Stimulated activated naive CD8-positive, alpha-beta T cell treated with anti-CD3 and anti-CD28 coated beads, Interleukin-15, Interleukin-2, amounts not matched to agents 100 U/mL and 50 U/mL, for 24 hours (primary cell): Measurements from ENCODE around the gene HOXB4.
A peak's percentile ranks its signal among the peaks of the same experiment; 100 is the strongest.

Experiments
- ATAC-seq: fragments of 150-1000 bp; cut with Tn5 transposase; one replicate; pipeline ENCODE4 v1.10.0; 2021
- DNase-seq: peaks from one replicate; pipeline ENCODE4 v3.0.0; 2021

The HOXB4 gene

GRCh38 chr17:48601539-48602425 is 23.6 kb upstream of the HOXB4 start:
- no peak for DNase-seq
- ATAC-seq, result no peak

GRCh38 chr17:48601207-48601538 is 23.0 kb upstream of the HOXB4 start:
- no peak for ATAC-seq

DNA sequence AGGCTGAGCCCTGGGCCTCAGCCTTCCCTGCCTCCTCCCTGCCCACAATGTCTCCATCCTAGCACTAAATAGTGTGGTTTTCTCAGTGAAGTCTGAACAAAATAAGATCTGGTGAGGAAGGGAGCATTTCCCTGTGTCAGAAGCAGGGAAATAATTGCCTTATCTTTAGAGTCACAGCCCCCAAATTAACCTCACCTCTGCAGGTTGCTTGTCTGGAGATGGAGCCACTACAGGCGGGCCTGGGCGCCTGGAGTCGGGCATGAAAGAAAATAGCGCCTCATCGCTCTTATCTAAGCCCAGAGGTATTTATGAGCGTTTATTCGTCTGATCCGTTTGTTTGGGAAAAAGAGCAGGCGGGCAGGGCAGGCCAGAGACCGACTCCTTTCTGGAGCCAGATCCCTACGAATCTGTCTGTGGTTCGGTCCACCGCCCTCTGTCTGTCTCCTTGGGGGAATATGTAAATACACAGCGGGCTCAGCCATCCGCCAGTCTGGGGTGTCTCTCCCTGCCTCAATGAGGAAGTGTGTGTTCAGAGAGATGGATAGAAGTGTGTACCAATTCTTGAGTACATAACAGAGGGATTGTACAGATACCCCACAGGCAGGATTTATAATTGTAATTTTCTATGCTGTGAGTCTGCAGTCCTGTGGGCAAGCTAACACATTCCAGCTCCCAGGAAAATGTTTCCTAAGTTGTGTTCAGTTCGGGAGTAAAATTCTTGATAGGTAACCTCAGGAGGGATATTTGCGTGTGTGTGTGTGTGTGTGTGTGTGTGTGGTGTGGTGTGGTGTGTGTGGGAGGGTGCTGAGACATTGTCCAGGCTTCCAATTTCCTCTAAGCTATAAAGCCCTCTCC is 22.3 kb upstream of the HOXB4 start:
- no peak for ATAC-seq
- no peak for DNase-seq

More at GRCh38 chr17:48601207-48601538, 23.0 kb upstream of the HOXB4 start:
- no peak for DNase-seq

DNA sequence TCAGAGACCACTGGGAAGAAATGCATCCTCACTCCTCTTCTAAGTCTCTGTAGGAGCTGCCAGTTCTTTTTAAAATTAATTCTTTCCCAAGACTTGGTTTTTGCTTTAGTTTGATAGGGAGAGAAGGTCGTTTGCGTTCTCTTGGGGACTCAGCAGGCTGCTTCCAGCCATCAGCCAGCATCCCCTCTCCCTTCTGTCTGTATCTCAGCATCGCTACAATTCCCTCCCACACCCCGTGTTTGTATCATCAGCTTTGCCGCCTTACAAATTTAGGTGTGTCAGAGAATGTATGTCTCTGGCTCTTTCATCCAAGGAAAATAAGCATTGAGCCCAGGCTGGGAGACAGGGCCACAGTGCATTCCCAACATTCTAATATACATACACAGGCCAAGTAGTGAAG is 21.2 kb upstream of the HOXB4 start:
- no peak for ATAC-seq
- no peak for DNase-seq

- no peak for ATAC-seq
- no peak for DNase-seq
Observed at GRCh38 chr17:48598736-48599135, 20.6 kb upstream of the HOXB4 start.

DNA sequence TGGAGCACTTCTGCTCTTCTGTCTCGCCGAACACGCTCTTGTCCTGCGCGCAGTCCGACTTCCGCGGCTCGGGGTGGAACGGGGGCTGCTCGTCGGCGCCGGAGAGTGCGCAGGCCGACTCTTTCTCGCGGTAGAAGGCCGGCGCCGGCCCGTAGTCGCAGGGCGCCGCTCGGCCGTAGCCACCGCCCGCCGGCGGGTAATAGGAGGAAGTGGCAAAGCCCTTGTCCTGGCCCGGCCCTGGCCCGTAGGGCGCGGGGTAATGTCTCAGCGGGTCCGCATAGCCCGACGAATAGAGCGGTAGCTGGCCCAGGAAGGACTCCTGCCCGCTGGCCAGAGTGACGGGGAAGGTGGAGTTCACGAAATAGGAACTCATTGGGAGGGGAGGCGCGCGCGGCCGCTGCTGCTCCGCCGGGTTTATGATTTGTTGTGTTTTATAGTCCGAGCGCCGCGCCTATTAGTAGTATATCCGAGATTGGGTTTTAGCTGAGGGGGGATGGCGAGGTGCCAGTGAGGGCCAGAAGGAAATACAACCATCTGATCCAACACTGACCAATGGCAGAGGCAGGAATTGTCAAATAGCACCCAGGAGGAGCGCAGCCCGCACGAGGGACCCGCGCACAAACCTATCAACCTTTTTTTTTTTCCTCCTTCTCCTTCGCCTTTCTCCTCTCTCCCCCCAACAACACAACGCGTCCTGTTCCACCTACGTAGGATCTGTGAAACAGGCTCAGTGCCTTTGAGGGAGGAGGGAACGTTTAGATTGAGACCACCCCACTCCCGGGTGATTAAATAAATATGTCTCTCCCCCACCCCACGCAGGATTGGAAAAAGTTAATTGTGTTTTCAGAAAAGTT is 19.9 kb upstream of the HOXB4 start:
- peak; percentile 8 for ATAC-seq

GRCh38 chr17:48597528-48597777 is 19.3 kb upstream of the HOXB4 start:
- DNase-seq (no peak), ATAC-seq (no peak)

More for the DNA sequence above, 19.9 kb upstream of the HOXB4 start:
- peak; percentile 43 for DNase-seq

GRCh38 chr17:48596735-48597527 is 18.8 kb upstream of the HOXB4 start:
- peak; percentile 12 for ATAC-seq

GRCh38 chr17:48596000-48596734 is 18.0 kb upstream of the HOXB4 start:
- ATAC-seq (peak; percentile 29), DNase-seq (peak; percentile 43)

More at GRCh38 chr17:48596735-48597527, 18.8 kb upstream of the HOXB4 start:
- DNase-seq, result no peak

DNA sequence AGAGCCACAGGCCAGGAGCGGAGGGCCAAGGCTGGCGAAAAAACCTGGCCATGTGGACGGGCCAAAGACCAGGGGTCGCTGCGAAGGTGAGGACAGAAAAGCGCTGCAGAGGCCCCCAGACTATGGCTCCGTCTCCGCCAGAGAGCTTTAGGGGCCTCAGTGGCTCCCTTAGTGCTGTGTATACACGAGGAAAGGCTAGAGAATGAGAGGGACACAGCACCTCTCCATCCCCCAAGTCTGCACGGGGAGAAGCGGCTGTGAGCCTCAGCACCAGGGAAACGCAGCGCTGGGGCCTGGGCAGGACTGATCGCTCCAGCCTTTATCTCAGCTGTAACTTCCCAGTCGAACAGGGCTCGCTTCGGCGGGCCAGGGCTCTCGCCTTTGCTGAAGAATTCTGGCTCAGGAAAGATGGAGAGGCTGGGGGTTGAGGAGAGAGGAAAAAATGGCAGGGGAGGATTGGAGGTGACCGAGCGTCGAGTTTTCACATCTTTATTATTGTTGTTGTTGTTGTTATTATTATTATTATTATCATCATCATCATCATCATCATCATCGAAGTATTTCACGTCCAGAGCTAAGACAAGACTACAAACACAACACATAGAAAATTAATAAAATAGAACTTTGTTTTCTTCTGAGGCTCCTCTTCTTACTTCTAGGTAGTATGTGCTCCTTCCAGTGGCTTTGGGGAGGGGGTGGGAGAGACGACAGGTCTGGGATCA is 17.3 kb upstream of the HOXB4 start:
- DNase-seq, result no peak
- ATAC-seq, result no peak

DNA sequence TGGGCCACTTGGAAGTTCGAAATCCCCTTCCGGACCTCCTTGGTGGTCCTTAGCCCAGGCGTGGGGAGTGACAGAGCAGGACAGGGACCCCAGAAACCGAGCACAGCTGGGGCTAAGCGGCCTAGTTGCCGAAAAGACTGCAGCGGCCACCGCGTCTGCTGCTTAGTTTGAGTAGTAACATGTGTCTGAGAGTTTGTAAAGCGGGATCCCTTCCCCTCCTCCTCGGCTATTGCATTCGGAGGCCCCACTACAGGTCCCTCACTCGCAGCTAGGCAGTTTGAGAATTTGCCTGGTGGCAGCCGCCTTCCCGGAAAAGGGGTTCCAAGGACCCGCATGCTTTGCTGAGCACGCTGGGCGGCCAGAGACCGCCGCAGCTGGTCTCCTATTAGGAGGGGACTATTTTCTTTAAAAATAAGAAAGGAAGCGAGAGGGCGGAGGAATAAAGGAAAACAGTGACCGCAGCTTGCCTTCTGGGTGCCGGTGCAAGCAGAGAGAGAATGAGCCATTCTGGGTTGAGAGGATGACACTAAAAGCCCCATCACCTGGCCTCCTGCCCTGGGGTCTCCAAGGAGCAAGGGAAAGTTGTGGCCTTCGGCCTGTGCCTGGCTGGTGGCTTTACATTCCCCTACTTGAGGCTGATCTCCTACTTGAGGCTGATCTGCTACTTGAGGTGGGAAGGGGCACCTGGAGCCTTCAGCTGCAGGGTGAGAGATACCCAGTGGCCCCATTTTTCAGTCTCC is 16.6 kb upstream of the HOXB4 start:
- ATAC-seq (no peak), DNase-seq (no peak)

DNA sequence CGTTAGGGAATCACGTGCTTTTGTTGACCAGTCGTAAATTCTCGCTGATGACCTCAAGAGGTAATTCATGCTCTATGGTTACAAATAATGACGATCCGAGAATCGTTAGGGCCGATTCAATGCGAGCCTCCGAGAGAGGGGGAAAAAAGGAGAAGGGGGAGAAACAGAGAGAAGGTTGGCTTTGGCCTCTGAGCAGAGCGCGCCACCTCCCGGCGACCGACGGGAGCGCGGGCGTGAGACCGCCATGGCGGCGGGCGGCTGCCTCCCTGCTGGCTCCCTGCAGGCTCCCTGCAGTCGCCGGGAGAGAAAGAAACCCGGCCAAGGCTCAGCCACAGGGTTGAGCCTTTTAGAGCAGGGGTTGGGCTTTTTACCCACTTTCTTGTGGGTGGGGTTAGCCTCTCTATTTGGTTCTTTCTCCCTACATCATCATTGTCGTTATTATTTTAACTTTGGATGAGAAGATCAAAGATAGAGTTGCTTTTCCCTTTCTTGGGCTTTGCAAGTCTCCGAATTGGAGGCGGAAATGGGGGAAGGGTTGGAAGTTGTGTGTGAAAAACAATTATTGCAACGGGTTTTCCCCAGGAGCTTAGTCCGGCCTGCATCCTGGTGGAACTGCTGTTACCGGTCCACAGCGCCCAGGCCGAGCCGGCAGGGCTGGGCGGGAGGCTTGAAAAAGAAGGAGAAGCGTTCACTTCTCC is 15.8 kb upstream of the HOXB4 start:
- peak; percentile 90 for DNase-seq
- ATAC-seq, result peak; percentile 56

DNA sequence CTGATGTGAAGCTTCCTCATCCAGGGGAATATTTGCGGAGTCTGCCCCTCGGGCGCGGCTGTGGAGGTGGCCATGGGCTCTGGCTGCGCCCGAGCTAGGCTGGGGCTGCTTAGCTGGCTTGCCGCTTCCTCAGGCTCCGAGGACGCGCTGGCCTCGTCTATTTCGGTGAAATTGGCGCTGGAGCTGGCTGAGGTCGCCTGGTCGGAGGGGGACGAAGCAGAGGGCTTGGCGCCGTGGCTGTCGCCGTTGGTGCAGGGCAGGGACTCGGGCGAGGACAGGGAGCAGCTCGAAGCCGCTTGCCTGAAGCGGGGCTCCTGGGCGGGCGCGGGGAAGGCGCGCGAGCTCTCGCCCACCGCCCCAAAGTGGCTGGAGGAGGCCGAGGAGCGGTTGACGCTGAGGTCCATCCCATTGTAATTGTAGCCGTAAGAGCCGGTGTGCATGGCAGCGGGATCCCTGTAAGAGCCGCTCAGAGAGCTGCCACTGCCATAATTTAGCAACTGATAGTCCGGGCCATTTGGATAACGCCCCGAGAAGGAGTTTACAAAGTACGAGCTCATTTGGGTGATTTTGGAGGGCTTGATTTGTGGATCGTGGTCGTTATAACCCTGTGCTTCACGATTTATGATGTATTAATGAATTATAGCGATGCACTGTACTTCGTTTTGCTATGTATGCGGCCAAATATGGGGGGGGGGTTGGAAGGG is 15.1 kb upstream of the HOXB4 start, which contains the start of gene HOXB5:
Gene HOXB5 (minus strand): TSS at position 654 of the 704 bp plus-strand sequence. CDS start 97 bp downstream, at position 557.
- DNase-seq (peak; percentile 41), ATAC-seq (no peak)

- DNase-seq, result no peak
- no peak for ATAC-seq
Observed at GRCh38 chr17:48592577-48592976, 14.4 kb upstream of the HOXB4 start.

DNA sequence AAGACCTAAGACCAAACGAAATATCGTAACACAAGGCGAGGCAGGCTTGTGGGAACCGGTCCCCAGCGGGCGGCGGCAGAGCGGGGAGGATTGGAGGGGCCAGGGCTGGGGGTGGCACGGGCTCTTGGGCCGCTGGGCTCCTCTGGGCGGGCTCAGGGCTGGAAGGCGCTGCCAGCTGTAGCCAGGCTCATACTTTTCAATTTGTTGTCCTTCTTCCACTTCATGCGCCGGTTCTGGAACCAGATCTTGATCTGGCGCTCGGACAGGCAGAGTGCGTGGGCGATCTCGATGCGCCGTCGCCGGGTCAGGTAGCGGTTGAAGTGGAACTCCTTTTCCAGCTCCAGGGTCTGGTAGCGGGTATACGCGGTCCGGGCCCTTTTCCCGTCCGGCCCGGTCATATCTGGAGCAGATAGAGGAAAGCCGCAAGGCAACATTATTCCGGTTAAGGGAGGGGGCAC is 13.9 kb upstream of the HOXB4 start:
- no peak for ATAC-seq
- no peak for DNase-seq

DNA sequence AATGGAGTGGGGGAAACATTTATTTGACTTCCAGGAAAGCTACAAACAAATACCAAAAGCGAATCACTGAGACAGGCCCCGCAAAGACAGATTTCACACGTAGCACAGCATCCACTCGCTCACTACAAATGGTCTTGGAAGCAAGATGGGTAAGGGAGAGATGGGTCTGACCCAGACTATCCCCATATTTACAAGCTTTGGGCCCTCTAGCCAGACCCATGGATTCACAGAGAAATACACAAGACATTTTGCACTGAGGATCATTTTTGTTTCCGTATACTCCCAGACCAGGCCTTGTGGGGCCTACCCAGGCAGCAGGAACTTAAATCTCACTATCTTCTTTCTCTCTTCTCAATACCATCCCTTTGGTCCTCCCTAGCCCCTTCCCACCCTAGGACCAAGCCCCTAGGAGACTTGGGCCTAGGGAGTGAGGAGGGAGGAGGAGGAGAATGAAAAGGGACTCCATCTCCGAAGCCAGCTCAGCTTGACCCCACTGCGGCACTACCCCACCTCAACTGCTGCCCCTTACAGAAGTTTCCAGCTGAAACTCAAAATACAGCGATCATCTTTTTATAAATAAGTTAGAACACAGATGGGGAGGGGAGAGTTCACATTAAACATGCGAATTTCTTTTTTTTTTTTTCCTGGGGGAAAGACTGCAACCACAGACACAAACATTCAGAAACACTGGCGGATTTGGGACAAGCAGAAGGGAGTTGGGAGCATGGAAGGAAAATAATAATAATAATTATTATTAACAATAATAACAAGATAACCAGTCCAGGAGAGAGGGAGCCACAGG is 13.3 kb upstream of the HOXB4 start:
- ATAC-seq, result no peak
- no peak for DNase-seq

DNA sequence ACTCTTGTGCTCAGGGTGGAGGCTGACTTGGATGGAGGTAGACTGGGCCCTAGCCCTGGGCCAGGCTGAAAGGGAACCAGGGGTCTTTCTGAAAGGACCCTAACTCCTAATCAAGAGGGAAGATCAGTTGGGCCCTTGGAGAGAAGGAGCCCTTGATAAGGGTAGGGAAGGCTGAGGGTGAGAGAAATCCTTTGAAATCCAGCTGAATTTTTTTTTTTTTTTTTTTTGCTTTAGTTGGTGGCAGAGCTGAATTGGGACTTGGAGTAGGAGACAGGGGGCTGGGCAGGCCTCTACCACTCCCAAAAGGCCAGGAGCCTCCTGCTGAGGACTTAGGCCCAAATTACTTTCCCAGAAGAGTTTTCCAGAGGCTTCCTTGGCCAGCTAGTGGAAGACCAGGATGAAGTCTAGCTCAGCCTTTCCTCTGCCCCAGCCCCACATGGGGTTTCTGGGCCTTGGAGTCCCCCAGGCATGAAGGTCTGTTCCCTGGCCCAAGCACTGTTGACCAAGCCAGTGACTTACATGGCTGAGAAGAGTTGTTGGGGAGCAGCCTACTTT is 12.5 kb upstream of the HOXB4 start:
- DNase-seq (no peak), ATAC-seq (no peak)
